OCI-LY1 (cell line): ENCODE data around the gene LRRC1.

Source experiments
- H2AFZ ChIP-seq: fragments of 200-600 bp; sonication (generic), shearing (Covaris generic); 2 replicates; pipeline ENCODE4 v1.6.0; 2014; ENCODE audit warnings: antibody characterized with exemption, mild to moderate bottlenecking, low read length
- H3F3A ChIP-seq: fragments of 200-600 bp; sonication (generic), shearing (Covaris generic); 2 replicates; pipeline ENCODE4 v1.6.0; 2014; ENCODE audit warnings: mild to moderate bottlenecking, antibody characterized with exemption, low read length, moderate library complexity; ENCODE audit not compliant: insufficient read depth
- H3K27ac ChIP-seq: fragments of 200-600 bp; sonication (generic); 2 replicates; pipeline ENCODE4 v1.5.1; 2014; ENCODE audit warnings: low read length, mixed run types, mild to moderate bottlenecking, low read depth; ENCODE audit not compliant: poor library complexity, severe bottlenecking
- H3K27me3 ChIP-seq: fragments of 200-600 bp; sonication (generic); 2 replicates; pipeline ENCODE4 v1.6.0; 2014; ENCODE audit warnings: antibody characterized with exemption, mild to moderate bottlenecking, low read length, moderate library complexity; ENCODE audit not compliant: insufficient read depth
- H3K36me3 ChIP-seq: fragments of 200-600 bp; sonication (generic); 2 replicates; pipeline ENCODE4 v1.6.1; 2014; ENCODE audit warnings: mild to moderate bottlenecking, antibody characterized with exemption, low read length, moderate library complexity, mixed read lengths; ENCODE audit not compliant: insufficient read depth
- H3K4me1 ChIP-seq: fragments of 200-600 bp; sonication (generic); 2 replicates; pipeline ENCODE4 v1.5.1; 2014; ENCODE audit warnings: mild to moderate bottlenecking, low read length, moderate library complexity; ENCODE audit not compliant: insufficient read depth, severe bottlenecking
- H3K4me2 ChIP-seq: fragments of 200-600 bp; sonication (generic), shearing (Covaris generic); 2 replicates; pipeline ENCODE4 v1.6.1; 2014; ENCODE audit warnings: low read length
- H3K4me3 ChIP-seq: fragments of 200-600 bp; sonication (generic); 2 replicates; pipeline ENCODE4 v1.5.1; 2014; ENCODE audit warnings: low read length, low read depth, mild to moderate bottlenecking, mixed read lengths; ENCODE audit not compliant: poor library complexity, severe bottlenecking
- H3K79me2 ChIP-seq: fragments of 200-600 bp; shearing (Covaris generic); 2 replicates; pipeline ENCODE4 v1.6.1; 2016; ENCODE audit warnings: mixed run types, low read length, mixed read lengths; ENCODE audit not compliant: insufficient read depth
- H3K9ac ChIP-seq: fragments of 200-600 bp; sonication (generic), shearing (Covaris generic); 2 replicates; pipeline ENCODE4 v1.6.1; 2014; ENCODE audit warnings: mild to moderate bottlenecking, low read length, mixed read lengths
- H3K9me2 ChIP-seq: fragments of 200-600 bp; sonication (generic), shearing (Covaris generic); 2 replicates; pipeline ENCODE4 v1.6.1; 2014; ENCODE audit warnings: low read depth, mild to moderate bottlenecking, low read length, mixed read lengths
- H3K9me3 ChIP-seq: fragments of 200-600 bp; shearing (Covaris generic); 2 replicates; pipeline ENCODE4 v1.6.1; 2014; ENCODE audit warnings: low read length, mixed read lengths
- H4K20me1 ChIP-seq: fragments of 200-600 bp; sonication (generic), shearing (Covaris generic); 2 replicates; pipeline ENCODE4 v1.6.0; 2016; ENCODE audit warnings: mild to moderate bottlenecking, low read length; ENCODE audit not compliant: insufficient read depth
- CTCF ChIP-seq: fragments of 200-600 bp; sonication (generic), shearing (Covaris generic); IDR thresholded peaks from 2 replicates; pipeline ENCODE4 v1.5.1; 2017; ENCODE audit warnings: mild to moderate bottlenecking, antibody characterized with exemption, low read length, moderate library complexity, mixed read lengths
- EZH2 ChIP-seq: fragments of 200-600 bp; sonication (generic), shearing (Covaris generic); IDR thresholded peaks from 2 replicates; pipeline ENCODE4 v1.8.0; 2017; ENCODE audit warnings: borderline replicate concordance, mixed run types, mild to moderate bottlenecking, antibody characterized with exemption, low read length, moderate library complexity, mixed read lengths

The LRRC1 gene

DNA sequence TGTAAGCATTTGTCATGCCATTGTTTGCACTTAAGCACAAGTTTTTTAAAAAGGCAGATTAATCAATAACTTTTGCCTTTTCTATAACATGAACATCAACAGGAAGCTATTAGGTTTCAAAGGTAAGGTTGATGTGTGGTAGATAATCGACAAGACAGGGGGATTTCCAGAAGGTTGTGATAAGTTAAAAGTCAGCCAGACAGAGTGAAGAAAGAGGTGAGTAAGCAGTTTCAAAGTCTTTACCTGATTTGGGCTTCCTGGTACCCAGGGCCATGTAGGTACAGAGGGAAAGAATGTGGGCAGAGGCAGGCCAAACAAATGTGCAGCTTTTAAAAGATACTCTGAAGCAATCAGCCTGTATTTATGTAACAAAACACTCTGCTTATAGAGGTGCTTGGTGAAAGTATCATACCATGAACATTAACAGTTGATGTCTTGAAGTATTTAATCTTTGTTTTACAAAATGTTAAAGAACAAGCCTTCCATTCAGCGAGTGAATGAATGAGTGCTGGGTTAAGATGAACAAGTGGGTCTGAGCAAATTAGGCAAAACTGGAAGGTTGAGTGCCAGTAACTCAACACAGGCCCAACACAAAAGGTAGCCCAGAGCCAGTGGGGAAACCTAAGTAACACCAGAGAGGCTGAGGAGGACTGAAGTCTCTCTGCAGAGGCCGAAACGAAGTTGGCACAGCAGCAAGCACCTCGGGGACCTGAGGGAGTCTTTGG lies 60.2 kb downstream of the LRRC1 start:
- no peaks in the 10 kb centered on the region for H3K27me3 ChIP-seq
- no peaks in the 10 kb centered on the region for H3K36me3 ChIP-seq
- H3K4me2 ChIP-seq: no peak overlapping the region
- no peaks in the 10 kb centered on the region for H4K20me1 ChIP-seq
- no peaks in the 10 kb centered on the region for H3K4me1 ChIP-seq
- no peak overlapping the region for H3K4me3 ChIP-seq
- no peak overlapping the region for H2AFZ ChIP-seq
- H3K79me2 ChIP-seq: no peaks in the 10 kb centered on the region
- H3K9me2 ChIP-seq: no peaks in the 10 kb centered on the region
- H3F3A ChIP-seq: no peaks in the 10 kb centered on the region
- no peak for TF ChIP-seq CTCF
- TF ChIP-seq EZH2: no peak
- no peak overlapping the region for H3K9ac ChIP-seq
- no peak overlapping the region for H3K27ac ChIP-seq
- no peaks in the 10 kb centered on the region for H3K9me3 ChIP-seq

GRCh38 chr6:53855940-53856339 lies 61.1 kb downstream of the LRRC1 start:
- TF ChIP-seq EZH2 (no peak), CTCF (no peak)
- Histone ChIP-seq H3K9me2 (no peaks in the 10 kb centered on the region), H4K20me1 (no peaks in the 10 kb centered on the region), H3K9ac (no peak overlapping the region), H3K27me3 (no peaks in the 10 kb centered on the region), H3K4me2 (no peak overlapping the region), H3F3A (no peaks in the 10 kb centered on the region), H3K27ac (no peak overlapping the region), H3K4me1 (no peaks in the 10 kb centered on the region), H3K9me3 (no peaks in the 10 kb centered on the region), H3K4me3 (no peak overlapping the region), H3K36me3 (no peaks in the 10 kb centered on the region), H2AFZ (no peak overlapping the region), H3K79me2 (no peaks in the 10 kb centered on the region)

DNA sequence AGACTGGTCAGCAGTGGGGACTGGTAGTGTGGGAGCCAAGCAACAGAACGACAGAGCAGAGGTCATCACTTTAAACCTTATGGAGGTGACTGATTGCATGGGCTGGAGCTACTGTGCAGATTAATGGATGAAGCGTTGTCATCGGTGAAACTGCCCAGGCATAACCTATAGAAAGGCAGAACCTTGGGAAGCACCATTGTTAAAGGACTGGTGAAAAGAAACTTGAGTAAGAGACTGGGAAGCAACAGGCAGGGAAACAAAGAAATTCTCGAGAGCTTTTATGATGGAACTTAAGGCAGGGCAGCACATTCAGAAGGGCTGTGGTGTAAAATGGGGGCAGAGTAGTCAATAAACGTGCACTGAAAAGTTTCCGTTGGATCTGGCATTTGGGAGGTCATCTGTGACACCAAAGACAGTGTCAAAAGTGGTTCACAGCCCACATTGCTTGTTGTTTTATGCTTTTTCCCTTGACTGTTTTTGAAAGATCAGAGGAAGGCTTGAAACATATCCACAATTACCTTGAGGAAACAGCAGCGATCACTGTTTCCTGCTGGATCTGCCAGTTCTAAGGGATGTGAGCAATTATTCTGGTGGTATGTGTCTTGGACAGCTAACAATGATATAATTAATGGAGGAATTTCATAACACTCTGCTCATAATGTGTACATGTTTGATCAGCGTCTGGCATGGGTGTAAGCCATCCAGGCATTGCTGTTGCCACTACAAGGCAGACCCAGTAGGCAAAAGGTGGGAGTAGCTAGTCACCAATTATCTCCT lies 62.7 kb downstream of the LRRC1 start:
- TF ChIP-seq CTCF (no peak), EZH2 (no peak)
- Histone ChIP-seq H3K4me2 (no peak overlapping the region), H3K36me3 (no peaks in the 10 kb centered on the region), H3K27me3 (no peaks in the 10 kb centered on the region), H3K79me2 (no peaks in the 10 kb centered on the region), H3F3A (no peaks in the 10 kb centered on the region), H3K27ac (no peak overlapping the region), H3K9me3 (no peaks in the 10 kb centered on the region), H2AFZ (no peak overlapping the region), H3K4me3 (no peak overlapping the region), H3K9ac (no peak overlapping the region), H4K20me1 (no peaks in the 10 kb centered on the region), H3K4me1 (no peaks in the 10 kb centered on the region), H3K9me2 (no peaks in the 10 kb centered on the region)
